ENCODE data around the gene USP8. TPM values are rescaled to one million over a fixed set of nuclear protein-coding genes. Genes with fewer than 3 reads are reported as not detected.
"Not testable (repeated sequence)": the region's sequence is repeated elsewhere in the genome, so short reads cannot be mapped to it uniquely, and the experiment has no call there.

USP8 gene
- total RNA-seq, 2 donors from 2014 or later = 32.4 to 34.6 TPM

DNA sequence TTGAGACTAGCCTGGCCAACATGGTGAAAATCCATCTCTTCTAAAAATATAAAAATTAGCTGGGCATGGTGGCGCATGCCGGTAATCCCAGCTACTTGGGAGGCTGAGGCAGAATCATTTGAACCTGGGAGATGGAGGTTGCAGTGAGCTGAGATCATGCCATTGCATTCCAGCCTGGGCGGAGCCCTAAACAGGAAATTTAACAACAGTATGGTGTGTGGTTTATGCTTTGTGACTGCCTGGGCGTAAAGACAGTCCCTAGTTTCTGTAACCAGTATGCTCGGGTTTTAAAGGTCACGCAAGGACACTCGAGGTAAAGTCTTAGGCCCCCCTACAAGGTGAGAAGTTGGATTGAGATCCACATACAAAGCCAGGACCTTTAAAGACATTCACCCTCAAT is 78.9 kb downstream of the USP8 start:
- WGBS, 2 donors = 92 to 94% methylated on average over 7 of the region's 7 CpGs
- TF ChIP-seq, protein P1, sequence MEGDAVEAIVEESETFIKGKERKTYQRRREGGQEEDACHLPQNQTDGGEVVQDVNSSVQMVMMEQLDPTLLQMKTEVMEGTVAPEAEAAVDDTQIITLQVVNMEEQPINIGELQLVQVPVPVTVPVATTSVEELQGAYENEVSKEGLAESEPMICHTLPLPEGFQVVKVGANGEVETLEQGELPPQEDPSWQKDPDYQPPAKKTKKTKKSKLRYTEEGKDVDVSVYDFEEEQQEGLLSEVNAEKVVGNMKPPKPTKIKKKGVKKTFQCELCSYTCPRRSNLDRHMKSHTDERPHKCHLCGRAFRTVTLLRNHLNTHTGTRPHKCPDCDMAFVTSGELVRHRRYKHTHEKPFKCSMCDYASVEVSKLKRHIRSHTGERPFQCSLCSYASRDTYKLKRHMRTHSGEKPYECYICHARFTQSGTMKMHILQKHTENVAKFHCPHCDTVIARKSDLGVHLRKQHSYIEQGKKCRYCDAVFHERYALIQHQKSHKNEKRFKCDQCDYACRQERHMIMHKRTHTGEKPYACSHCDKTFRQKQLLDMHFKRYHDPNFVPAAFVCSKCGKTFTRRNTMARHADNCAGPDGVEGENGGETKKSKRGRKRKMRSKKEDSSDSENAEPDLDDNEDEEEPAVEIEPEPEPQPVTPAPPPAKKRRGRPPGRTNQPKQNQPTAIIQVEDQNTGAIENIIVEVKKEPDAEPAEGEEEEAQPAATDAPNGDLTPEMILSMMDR (IDR thresholded peaks at IDR 0.05) = no peak
- TF ChIP-seq POLR2A (IDR thresholded peaks at IDR 0.05) = no peak
- H3K27me3 ChIP-seq = no peaks in the 10 kb centered on the region
- no peaks in the 10 kb centered on the region for H3K9me3 ChIP-seq
- no peak overlapping the region for H3K4me3 ChIP-seq
- intact Hi-C loops (cut with DNase I) = no loop called here
- DNase-seq (no peak), ATAC-seq (no peak)
- H3K27ac ChIP-seq = no peak overlapping the region
- H3K36me3 ChIP-seq (replicated peaks in 1 of 2; ENCODE audit: insufficient read depth in 1 of 2, low read depth in 2 of 2) = peaks cover 0 to 13% of the 10 kb centered on the region in 2 donors
- H3K4me1 ChIP-seq = no peaks in the 10 kb centered on the region

DNA sequence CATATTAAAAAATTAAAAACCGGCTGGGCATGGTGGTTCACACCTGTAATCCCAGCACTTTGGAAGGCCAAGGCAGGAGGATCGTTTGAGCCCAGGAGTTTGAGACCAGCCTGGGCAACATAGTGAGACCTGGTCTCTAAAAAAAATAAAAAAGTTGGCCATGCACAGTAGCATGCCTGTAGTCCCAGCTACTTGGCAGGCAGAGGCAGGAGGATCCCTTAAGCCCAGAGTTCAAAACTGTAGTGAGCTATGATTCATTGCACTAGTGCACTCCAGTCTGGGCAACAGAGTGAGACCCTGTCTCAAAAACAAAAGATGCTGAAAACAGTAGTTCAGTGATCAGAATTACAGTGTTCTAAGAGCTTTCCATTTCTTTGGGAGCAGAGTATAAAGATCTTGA is 81.5 kb downstream of the USP8 start:
- H3K36me3 ChIP-seq (replicated peaks in 1 of 2; ENCODE audit: insufficient read depth in 1 of 2, low read depth in 2 of 2); H3K27ac ChIP-seq; H3K27me3 ChIP-seq; DNase-seq; H3K9me3 ChIP-seq; ATAC-seq; intact Hi-C loops (cut with DNase I); H3K4me3 ChIP-seq; H3K4me1 ChIP-seq: not testable (repeated sequence)
- WGBS, 2 donors = 68 to 83% methylated on average over 2 of the region's 2 CpGs

DNA sequence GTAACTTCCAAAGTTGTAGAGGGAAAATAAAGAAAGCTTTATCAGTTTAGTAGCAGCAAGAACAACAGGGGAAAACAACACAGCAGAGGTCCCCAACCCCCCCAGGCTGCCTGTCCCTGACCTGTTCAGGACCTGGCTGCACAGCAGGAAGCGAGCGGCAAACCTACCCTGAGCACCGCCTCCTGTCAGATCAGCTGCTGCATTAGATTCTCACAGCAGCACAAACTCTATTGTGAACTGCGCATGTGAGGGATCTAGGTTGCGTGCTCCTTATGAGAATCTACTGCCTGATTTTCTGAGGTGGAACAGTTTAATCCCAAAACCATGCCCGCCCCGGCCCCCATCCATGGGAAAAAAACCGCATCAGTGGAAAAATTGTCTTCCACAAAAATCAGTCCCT is 81.9 kb downstream of the USP8 start:
- peaks cover 0 to 2% of the 10 kb centered on the region in 2 donors for H3K36me3 ChIP-seq (replicated peaks in 1 of 2; ENCODE audit: insufficient read depth in 1 of 2, low read depth in 2 of 2)
- peak in 1 of 4 donors; percentile 7 for DNase-seq
- TF ChIP-seq, protein P1 (IDR thresholded peaks at IDR 0.05) = no peak
- TF ChIP-seq POLR2A (IDR thresholded peaks at IDR 0.05) = no peak
- no peak overlapping the region for H3K4me3 ChIP-seq
- no peaks in the 10 kb centered on the region for H3K9me3 ChIP-seq
- H3K4me1 ChIP-seq = no peaks in the 10 kb centered on the region
- no peak for ATAC-seq
- no peak overlapping the region for H3K27ac ChIP-seq
- no peaks in the 10 kb centered on the region for H3K27me3 ChIP-seq
- WGBS, 2 donors = 62 to 68% methylated on average over 8 of the region's 8 CpGs
- intact Hi-C loops (cut with DNase I) = no loop called here

DNA sequence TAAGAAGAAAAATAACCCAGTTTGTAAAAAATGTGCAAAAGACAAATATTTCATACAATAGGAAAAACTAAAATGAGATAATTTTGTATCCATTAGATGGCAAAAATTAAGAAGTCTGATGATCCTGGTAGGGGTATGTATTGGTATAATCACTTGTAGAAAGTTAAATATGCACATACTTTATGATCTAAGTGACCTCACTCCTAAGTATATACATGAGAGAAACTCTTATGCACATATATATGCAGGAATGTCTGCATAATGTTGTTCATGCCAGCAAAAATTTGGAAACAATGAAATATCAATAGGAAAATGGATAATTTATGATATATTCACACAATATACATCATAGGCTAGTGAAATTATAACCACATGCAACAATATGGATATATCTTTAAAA is 88.8 kb downstream of the USP8 start:
- DNase-seq (no peak), ATAC-seq (no peak)
- Histone ChIP-seq H3K4me1 (no peaks in the 10 kb centered on the region), H3K4me3 (no peak overlapping the region), H3K27ac (no peak overlapping the region), H3K27me3 (no peaks in the 10 kb centered on the region), H3K9me3 (no peaks in the 10 kb centered on the region), H3K36me3 (replicated peaks in 1 of 2; ENCODE audit: insufficient read depth in 1 of 2, low read depth in 2 of 2) (no peaks in the 10 kb centered on the region)
- TF ChIP-seq, protein P1 (IDR thresholded peaks at IDR 0.05) = no peak
- no peak for TF ChIP-seq POLR2A (IDR thresholded peaks at IDR 0.05)
- intact Hi-C loops (cut with DNase I) = no loop called here

DNA sequence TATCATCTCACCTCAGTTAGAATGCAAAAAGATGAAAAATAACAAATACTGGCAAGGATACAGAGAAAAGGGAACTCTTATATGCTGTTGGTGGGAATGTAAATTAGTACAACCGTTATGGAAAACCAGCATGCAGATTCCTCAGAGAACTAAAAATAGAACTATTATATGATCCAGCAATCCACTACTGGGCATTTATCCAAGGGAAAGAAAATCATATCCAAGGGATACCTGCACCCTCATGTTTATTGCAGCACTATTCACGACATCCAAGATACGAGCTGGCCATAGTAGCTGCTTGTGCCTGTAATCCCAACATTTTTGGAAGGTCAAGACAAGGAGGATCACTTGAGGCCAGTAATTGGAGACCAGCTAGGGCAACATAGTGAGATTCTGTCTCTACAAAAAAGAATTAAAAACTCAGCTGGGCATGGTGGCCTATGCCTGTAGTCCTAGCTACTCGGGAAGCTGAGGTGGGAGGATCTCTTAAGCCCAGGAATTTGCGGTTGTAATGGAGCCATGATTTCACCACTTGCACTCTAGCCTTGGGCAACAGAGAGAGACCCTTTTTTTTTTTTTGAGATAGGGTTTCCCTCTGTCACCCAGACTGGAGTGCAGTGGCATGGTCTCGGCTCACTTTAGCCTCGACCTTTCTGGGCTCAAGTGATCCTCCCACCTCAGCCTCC is 95.7 kb downstream of the USP8 start:
- no peak overlapping the region for H3K4me3 ChIP-seq
- ATAC-seq (no peak), DNase-seq (no peak)
- no peaks in the 10 kb centered on the region for H3K36me3 ChIP-seq (replicated peaks in 1 of 2; ENCODE audit: insufficient read depth in 1 of 2, low read depth in 2 of 2)
- TF ChIP-seq, protein P1 (IDR thresholded peaks at IDR 0.05) = no peak
- TF ChIP-seq POLR2A (IDR thresholded peaks at IDR 0.05) = no peak
- H3K4me1 ChIP-seq = no peaks in the 10 kb centered on the region
- H3K27me3 ChIP-seq = no peaks in the 10 kb centered on the region
- intact Hi-C loops (cut with DNase I) = no loop called here
- no peak overlapping the region for H3K27ac ChIP-seq
- WGBS, 2 donors = 70 to 89% methylated on average over 7 of the region's 7 CpGs
- no peaks in the 10 kb centered on the region for H3K9me3 ChIP-seq

All from body of pancreas (tissue), 4 donors.